Fibroblast of mammary gland (primary cell): Measurements from ENCODE around the gene SLC6A11.

Source experiments
- DNase-seq: peaks from one replicate; pipeline ENCODE4 v3.0.0-alpha.2; 2010; ENCODE audit warnings: low read depth
- H3K4me3 ChIP-seq: 2 replicates; pipeline ENCODE4 v1.5.1; 2011; ENCODE audit warnings: low read depth, mild to moderate bottlenecking, low read length, moderate library complexity; ENCODE audit not compliant: control insufficient read depth
- TF ChIP-seq, protein P1 (sequence below): conservative IDR thresholded peaks from 2 replicates; pipeline ENCODE4 v1.5.1; 2011; ENCODE audit warnings: low read depth, low read length, inconsistent platforms; ENCODE audit not compliant: control insufficient read depth, insufficient read depth

Gene SLC6A11

DNA sequence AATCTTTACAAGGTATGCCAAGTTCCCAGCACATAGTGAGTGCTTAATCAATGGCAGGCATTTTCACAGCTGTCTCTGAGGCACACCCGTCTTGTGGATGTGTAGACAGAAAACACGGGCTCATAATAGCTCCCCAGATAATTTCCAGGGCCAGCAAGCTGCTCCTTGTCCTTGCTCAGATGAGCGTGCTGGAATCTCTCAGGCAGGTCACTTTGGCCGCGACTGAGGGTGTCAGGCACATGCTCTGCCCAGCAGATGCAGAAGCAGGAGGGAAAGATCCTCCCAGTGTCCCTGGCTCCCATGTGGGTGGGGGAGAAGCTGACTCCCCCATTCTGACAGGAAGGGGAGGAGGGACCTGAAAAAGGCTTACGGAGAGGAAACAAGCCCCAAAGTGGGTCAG is 141.0 kb downstream of the SLC6A11 start:
- H3K4me3 ChIP-seq = no peak overlapping the region

DNA sequence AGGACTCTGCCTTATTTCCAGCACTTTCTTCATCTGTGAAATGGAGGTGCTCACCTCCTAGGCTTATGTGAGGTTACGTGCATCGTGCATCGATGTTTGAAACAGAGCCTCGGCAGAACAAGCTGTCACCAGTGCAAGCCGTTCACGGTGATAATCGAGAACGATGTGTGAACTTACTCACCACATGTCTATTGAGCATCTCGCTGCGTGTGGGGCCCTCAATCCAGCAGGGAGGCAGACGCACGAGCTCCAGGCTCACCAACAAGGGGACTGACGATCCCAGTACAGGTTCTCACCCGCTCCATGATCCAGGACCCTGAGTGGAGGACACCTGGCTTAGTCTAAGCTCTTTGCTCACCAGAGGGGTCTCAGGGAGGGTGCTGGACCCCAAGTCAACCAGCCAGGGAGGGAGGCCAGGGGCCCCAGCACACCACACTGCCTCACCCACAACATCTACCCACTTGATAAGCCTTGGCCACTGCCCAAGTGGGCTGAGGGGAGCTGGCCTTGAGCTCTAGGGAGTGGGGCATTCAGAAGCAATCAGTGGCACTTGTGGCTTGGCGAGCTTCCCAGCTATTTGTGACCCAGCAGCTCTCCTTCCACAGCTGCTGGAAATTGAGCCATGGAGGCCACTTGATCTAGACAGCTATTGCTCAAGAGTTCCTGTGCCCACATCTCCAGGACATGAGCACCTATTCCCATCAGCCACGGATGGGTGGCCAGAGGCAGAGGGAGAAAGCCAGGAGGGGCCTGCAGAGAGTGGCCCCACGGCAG is 142.1 kb downstream of the SLC6A11 start:
- no peak for DNase-seq
- no peak overlapping the region for H3K4me3 ChIP-seq
- TF ChIP-seq, protein P1, sequence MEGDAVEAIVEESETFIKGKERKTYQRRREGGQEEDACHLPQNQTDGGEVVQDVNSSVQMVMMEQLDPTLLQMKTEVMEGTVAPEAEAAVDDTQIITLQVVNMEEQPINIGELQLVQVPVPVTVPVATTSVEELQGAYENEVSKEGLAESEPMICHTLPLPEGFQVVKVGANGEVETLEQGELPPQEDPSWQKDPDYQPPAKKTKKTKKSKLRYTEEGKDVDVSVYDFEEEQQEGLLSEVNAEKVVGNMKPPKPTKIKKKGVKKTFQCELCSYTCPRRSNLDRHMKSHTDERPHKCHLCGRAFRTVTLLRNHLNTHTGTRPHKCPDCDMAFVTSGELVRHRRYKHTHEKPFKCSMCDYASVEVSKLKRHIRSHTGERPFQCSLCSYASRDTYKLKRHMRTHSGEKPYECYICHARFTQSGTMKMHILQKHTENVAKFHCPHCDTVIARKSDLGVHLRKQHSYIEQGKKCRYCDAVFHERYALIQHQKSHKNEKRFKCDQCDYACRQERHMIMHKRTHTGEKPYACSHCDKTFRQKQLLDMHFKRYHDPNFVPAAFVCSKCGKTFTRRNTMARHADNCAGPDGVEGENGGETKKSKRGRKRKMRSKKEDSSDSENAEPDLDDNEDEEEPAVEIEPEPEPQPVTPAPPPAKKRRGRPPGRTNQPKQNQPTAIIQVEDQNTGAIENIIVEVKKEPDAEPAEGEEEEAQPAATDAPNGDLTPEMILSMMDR = no peak

More for the DNA sequence above, 141.0 kb downstream of the SLC6A11 start:
- TF ChIP-seq, protein P1 = no peak
- no peak for DNase-seq

DNA sequence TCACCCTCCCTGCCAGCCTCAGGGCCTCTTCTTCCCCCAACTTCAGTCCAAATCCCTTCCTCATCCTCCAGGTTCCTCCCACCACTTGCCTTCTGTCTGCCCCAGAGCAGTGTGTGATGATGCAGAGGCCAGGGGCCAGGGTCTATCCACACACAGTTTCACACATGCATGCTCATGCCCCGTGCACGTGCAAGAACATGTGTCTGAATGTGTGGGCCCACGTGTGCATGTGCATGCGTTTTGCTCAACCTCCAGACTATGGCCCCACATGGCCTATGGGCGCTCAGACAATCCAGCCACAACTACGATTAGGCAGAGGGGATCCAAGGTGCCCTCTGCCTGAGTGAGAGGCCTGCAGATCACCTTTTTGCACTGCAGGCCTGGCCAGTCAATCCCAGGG is 144.2 kb downstream of the SLC6A11 start:
- TF ChIP-seq, protein P1 = no peak
- no peak for DNase-seq
- H3K4me3 ChIP-seq = no peak overlapping the region

DNA sequence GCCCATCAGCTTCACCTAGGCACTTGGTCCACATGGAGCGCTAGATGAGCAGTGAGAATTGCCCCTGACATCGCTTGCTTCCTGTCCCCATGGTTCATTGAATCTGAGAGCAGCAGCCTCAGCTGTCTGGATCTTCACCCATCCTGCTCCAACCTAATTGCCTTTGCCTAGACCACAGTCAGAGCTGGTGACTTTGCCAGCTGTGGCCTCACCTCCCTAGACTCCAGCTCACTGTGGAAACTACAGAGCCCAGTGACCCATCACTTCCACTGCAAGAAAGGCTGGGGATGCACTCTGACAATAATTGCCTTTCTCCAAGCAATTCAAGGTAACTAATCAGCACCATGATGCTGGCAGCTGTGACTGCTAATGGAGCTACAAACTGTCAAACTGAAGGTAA is 145.9 kb downstream of the SLC6A11 start:
- DNase-seq = no peak
- H3K4me3 ChIP-seq = no peak overlapping the region
- TF ChIP-seq, protein P1 = no peak

DNA sequence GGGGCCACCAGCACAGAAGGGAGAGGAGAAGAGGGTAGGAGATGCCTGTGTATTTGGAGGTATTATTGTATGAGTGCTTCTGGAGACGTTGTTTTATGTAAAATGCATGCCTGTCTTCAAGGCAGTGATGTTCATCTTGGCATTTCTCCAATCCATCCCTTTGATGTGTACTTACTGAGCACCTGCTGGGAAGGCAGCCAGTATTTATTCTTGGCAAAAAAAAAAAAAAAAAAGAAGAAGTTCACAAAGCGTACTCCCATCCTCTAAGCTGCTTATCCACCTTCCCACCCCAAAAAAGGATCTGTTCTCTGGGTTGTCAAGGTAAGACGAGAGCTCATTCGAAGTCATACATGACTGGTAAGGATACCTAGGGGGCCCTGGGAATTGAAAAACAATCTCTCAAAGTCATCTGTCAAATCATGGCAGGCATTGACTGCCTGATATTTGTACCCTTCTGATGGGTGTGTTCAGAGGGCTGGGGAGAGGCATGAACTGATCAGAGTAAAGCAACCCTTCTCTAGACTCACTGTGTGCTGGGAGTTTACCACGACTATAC is 146.5 kb downstream of the SLC6A11 start:
- DNase-seq = no peak
- TF ChIP-seq, protein P1 = no peak
- no peak overlapping the region for H3K4me3 ChIP-seq

DNA sequence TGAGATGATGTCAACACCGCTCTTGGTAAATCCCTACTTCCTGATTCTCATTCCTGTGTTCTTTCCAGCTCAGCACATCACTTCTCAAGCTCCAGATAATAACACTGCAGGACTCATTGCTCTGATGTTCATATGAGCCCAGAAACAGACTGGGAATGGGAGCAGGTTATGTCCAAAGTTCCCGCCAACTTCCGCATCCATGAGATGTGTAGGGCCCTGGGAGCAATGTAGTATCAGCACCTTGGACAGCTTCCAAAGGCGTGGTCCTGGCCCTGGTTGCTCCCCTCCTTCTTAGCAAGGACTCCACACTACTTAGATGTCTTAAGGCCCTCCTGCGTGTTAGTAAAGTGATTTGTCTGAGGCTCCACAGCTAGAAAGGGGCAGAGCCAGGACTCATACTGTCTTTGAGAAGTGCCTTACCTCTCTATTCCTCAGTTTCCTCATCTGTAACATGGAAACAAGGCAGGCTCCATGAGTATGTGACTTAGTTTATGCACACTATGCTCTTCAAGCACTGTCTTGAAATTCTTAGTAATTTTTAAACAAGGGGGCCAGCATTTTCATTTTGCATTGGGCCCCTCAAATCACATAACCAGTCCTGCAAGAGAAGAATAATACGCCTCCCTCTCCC is 148.6 kb downstream of the SLC6A11 start:
- TF ChIP-seq, protein P1 = no peak
- peak; percentile 8 for DNase-seq
- no peak overlapping the region for H3K4me3 ChIP-seq
